Breast epithelium (tissue), 3 donors: Measurements from ENCODE around the gene CAMK2A.

Source experiments
- POLR2A ChIP-seq: fragments of 450-650 bp; IDR thresholded peaks from one replicate; pipeline ENCODE4 v1.6.1; 2016; ENCODE audit warnings: antibody characterized with exemption, mild to moderate bottlenecking, moderate library complexity
- POLR2AphosphoS5 ChIP-seq, 3 donors: sonication (generic); formaldehyde crosslinking; IDR thresholded peaks; one replicate each; pipeline ENCODE4 v1.6.1; 2017; ENCODE audit warnings: antibody characterized with exemption in 3 of 3
- TF ChIP-seq, protein P1 (sequence below), 3 donors: fragments of 450-650 bp; IDR thresholded peaks; one replicate each; pipeline ENCODE4 v1.5.1; 2016 to 2017; ENCODE audit warnings: antibody characterized with exemption in 3 of 3, mild to moderate bottlenecking in 3 of 3, moderate library complexity in 3 of 3

GRCh38 chr5:150203832-150204589, 85.6 kb downstream of the CAMK2A start:
- TF ChIP-seq, protein P1, sequence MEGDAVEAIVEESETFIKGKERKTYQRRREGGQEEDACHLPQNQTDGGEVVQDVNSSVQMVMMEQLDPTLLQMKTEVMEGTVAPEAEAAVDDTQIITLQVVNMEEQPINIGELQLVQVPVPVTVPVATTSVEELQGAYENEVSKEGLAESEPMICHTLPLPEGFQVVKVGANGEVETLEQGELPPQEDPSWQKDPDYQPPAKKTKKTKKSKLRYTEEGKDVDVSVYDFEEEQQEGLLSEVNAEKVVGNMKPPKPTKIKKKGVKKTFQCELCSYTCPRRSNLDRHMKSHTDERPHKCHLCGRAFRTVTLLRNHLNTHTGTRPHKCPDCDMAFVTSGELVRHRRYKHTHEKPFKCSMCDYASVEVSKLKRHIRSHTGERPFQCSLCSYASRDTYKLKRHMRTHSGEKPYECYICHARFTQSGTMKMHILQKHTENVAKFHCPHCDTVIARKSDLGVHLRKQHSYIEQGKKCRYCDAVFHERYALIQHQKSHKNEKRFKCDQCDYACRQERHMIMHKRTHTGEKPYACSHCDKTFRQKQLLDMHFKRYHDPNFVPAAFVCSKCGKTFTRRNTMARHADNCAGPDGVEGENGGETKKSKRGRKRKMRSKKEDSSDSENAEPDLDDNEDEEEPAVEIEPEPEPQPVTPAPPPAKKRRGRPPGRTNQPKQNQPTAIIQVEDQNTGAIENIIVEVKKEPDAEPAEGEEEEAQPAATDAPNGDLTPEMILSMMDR (IDR thresholded peaks at IDR 0.05), result no peak
- no peak for TF ChIP-seq POLR2AphosphoS5 (IDR thresholded peaks at IDR 0.05)
- TF ChIP-seq POLR2A, result no peak
